SJSA1 (cell line): ENCODE results near the gene TBC1D22A. TPM values are rescaled to one million over a fixed set of nuclear protein-coding genes. Genes with fewer than 3 reads are reported as not detected.
"Not testable (repeated sequence)": the region's sequence is repeated elsewhere in the genome, so short reads cannot be mapped to it uniquely, and the experiment has no call there.

Source experiments
- DNase-seq, 2 experiments: peaks; one replicate each; pipeline ENCODE4 v3.0.0-alpha.2; 2015 to 2020; ENCODE audit warnings: low spot score in 2 of 2, low read depth in 1 of 2
- H3K27ac ChIP-seq: fragments of 250-450 bp; sonication (Bioruptor Pico); 2 replicates; pipeline ENCODE4 v1.5.1; 2020; ENCODE audit warnings: mild to moderate bottlenecking, moderate library complexity
- H3K27me3 ChIP-seq: fragments of 250-450 bp; sonication (Bioruptor Pico); replicated peaks from 2 replicates; pipeline ENCODE4 v1.5.1; 2020; ENCODE audit warnings: mild to moderate bottlenecking, moderate library complexity
- H3K36me3 ChIP-seq: fragments of 250-450 bp; sonication (Bioruptor Pico); 2 replicates; pipeline ENCODE4 v1.5.1; 2020; ENCODE audit warnings: mild to moderate bottlenecking
- H3K4me1 ChIP-seq: fragments of 250-450 bp; sonication (Bioruptor Pico); replicated peaks from 2 replicates; pipeline ENCODE4 v1.6.1; 2021; ENCODE audit warnings: mild to moderate bottlenecking
- H3K4me3 ChIP-seq: fragments of 250-450 bp; sonication (Bioruptor Pico); 2 replicates; pipeline ENCODE4 v1.5.1; 2020; ENCODE audit warnings: mild to moderate bottlenecking
- H3K9me3 ChIP-seq: fragments of 250-450 bp; sonication (Bioruptor Pico); replicated peaks from 2 replicates; pipeline ENCODE4 v1.5.1; 2020; ENCODE audit warnings: mild to moderate bottlenecking
- total RNA-seq: library from RNA; depleted of rRNA; stranded (reverse); fragments of >200 nt; shearing (Covaris generic); gene quantifications from 2 replicates; pipeline ENCODE4 v1.2.3, GENCODE V29; 2014

Gene TBC1D22A
- total RNA-seq, 1 experiment from 2014 or later: 10.5 TPM

GRCh38 chr22:46813816-46814597, 51.6 kb downstream of the TBC1D22A start:
- H3K27ac ChIP-seq: 0 out of 2 replicates have a peak overlapping the region, but pooled peaks have one; percentile 2
- peak; percentile 35 to 46 for DNase-seq
- no peaks in the 10 kb centered on the region for H3K9me3 ChIP-seq
- H3K27me3 ChIP-seq: no peaks in the 10 kb centered on the region
- 0 out of 2 replicates have a peak, but pooled peaks cover 2% of the 10 kb centered on the region for H3K36me3 ChIP-seq
- peaks cover 24% of the 10 kb centered on the region for H3K4me1 ChIP-seq
- no peak overlapping the region for H3K4me3 ChIP-seq

- Histone ChIP-seq H3K9me3 (no peaks in the 10 kb centered on the region), H3K4me1 (peaks cover 24% of the 10 kb centered on the region), H3K27ac (no peak overlapping the region), H3K27me3 (no peaks in the 10 kb centered on the region), H3K36me3 (no peaks in the 10 kb centered on the region), H3K4me3 (no peak overlapping the region)
- no peak for DNase-seq
Measured at GRCh38 chr22:46815132-46815531, 52.7 kb downstream of the TBC1D22A start.

- Histone ChIP-seq H3K4me3 (no peak overlapping the region), H3K9me3 (no peaks in the 10 kb centered on the region), H3K27ac (peak overlapping the region; percentile 42; the same call in 1 of the 2 replicates), H3K27me3 (no peaks in the 10 kb centered on the region), H3K36me3 (no peaks in the 10 kb centered on the region), H3K4me1 (peaks cover 24% of the 10 kb centered on the region)
- DNase-seq: no peak
Measured at GRCh38 chr22:46815559-46815895, 53.1 kb downstream of the TBC1D22A start.

- H3K4me3 ChIP-seq: no peak overlapping the region
- H3K36me3 ChIP-seq: no peaks in the 10 kb centered on the region
- DNase-seq: peak; percentile 56 to 68
- H3K27me3 ChIP-seq: no peaks in the 10 kb centered on the region
- H3K4me1 ChIP-seq: peaks cover 24% of the 10 kb centered on the region
- no peaks in the 10 kb centered on the region for H3K9me3 ChIP-seq
- peak overlapping the region; percentile 42 for H3K27ac ChIP-seq
Measured at GRCh38 chr22:46815896-46816731, 53.7 kb downstream of the TBC1D22A start.

GRCh38 chr22:46817390-46817789, 54.9 kb downstream of the TBC1D22A start:
- peaks cover 24% of the 10 kb centered on the region for H3K4me1 ChIP-seq
- H3K27ac ChIP-seq, H3K4me3 ChIP-seq, H3K36me3 ChIP-seq, H3K9me3 ChIP-seq, H3K27me3 ChIP-seq, DNase-seq: not testable (repeated sequence)

- no peaks in the 10 kb centered on the region for H3K9me3 ChIP-seq
- H3K27me3 ChIP-seq: no peaks in the 10 kb centered on the region
- no peaks in the 10 kb centered on the region; the same call in 1 of the 2 replicates for H3K36me3 ChIP-seq
- no peak overlapping the region for H3K4me3 ChIP-seq
- peaks cover 11% of the 10 kb centered on the region for H3K4me1 ChIP-seq
- no peak overlapping the region for H3K27ac ChIP-seq
- no peak for DNase-seq
Measured at GRCh38 chr22:46823248-46823647, 60.8 kb downstream of the TBC1D22A start.

GRCh38 chr22:46823654-46824053, 61.2 kb downstream of the TBC1D22A start:
- no peaks in the 10 kb centered on the region for H3K27me3 ChIP-seq
- H3K4me3 ChIP-seq: no peak overlapping the region
- no peak overlapping the region for H3K27ac ChIP-seq
- H3K4me1 ChIP-seq: peaks cover 15% of the 10 kb centered on the region
- no peak for DNase-seq
- H3K9me3 ChIP-seq: no peaks in the 10 kb centered on the region
- H3K36me3 ChIP-seq: no peaks in the 10 kb centered on the region; the same call in 1 of the 2 replicates

GRCh38 chr22:46824344-46824909, 62.0 kb downstream of the TBC1D22A start:
- DNase-seq: no peak
- Histone ChIP-seq H3K4me3 (no peak overlapping the region), H3K4me1 (peaks cover 22% of the 10 kb centered on the region), H3K27me3 (no peaks in the 10 kb centered on the region), H3K36me3 (no peaks in the 10 kb centered on the region; the same call in 1 of the 2 replicates), H3K27ac (no peak overlapping the region), H3K9me3 (no peaks in the 10 kb centered on the region)

- DNase-seq: no peak
- Histone ChIP-seq H3K4me3 (no peak overlapping the region), H3K27ac (no peak overlapping the region), H3K36me3 (no peaks in the 10 kb centered on the region; the same call in 1 of the 2 replicates), H3K9me3 (no peaks in the 10 kb centered on the region), H3K4me1 (peaks cover 29% of the 10 kb centered on the region), H3K27me3 (no peaks in the 10 kb centered on the region)
Measured at GRCh38 chr22:46824980-46825544, 62.6 kb downstream of the TBC1D22A start.

- Histone ChIP-seq H3K27ac (no peak overlapping the region), H3K27me3 (no peaks in the 10 kb centered on the region), H3K9me3 (no peaks in the 10 kb centered on the region), H3K36me3 (no peaks in the 10 kb centered on the region; the same call in 1 of the 2 replicates), H3K4me3 (no peak overlapping the region), H3K4me1 (peaks cover 43% of the 10 kb centered on the region)
- DNase-seq: no peak
Measured at GRCh38 chr22:46826438-46827135, 64.1 kb downstream of the TBC1D22A start.

- H3K36me3 ChIP-seq: no peaks in the 10 kb centered on the region; the same call in 1 of the 2 replicates
- no peak overlapping the region for H3K4me3 ChIP-seq
- DNase-seq: no peak
- H3K27me3 ChIP-seq: no peaks in the 10 kb centered on the region
- H3K27ac ChIP-seq: no peak overlapping the region
- H3K4me1 ChIP-seq: peaks cover 43% of the 10 kb centered on the region
- no peaks in the 10 kb centered on the region for H3K9me3 ChIP-seq
Measured at GRCh38 chr22:46827136-46827780, 64.8 kb downstream of the TBC1D22A start.

GRCh38 chr22:46827781-46828180, 65.3 kb downstream of the TBC1D22A start:
- Histone ChIP-seq H3K4me1 (peaks cover 43% of the 10 kb centered on the region), H3K27ac (no peak overlapping the region), H3K27me3 (no peaks in the 10 kb centered on the region), H3K36me3 (no peaks in the 10 kb centered on the region; the same call in 1 of the 2 replicates), H3K9me3 (no peaks in the 10 kb centered on the region), H3K4me3 (no peak overlapping the region)
- no peak for DNase-seq
